Measurements from ENCODE around the gene CIITA. TPM values are rescaled to one million over a fixed set of nuclear protein-coding genes. Genes with fewer than 3 reads are reported as not detected.

The CIITA gene
- total RNA-seq, 1 donor from 2014 or later: 1.0 TPM

- Histone ChIP-seq H3K9me3 (ENCODE audit: control insufficient read depth in 3 of 3, low read length in 3 of 3) (no peaks in the 10 kb centered on the region), H3K27me3 (ENCODE audit: control insufficient read depth in 3 of 3, insufficient read depth in 3 of 3, low read length in 3 of 3) (peaks cover 0 to 6% (median 0%) of the 10 kb centered on the region in 3 donors), H3K27ac (ENCODE audit: low read depth, low read length) (no peak overlapping the region), H3K4me1 (ENCODE audit: control insufficient read depth in 3 of 3, insufficient read depth in 3 of 3, low read length in 3 of 3) (peaks cover 0 to 5% (median 3%) of the 10 kb centered on the region in 3 donors), H3K36me3 (ENCODE audit: control insufficient read depth in 3 of 3, insufficient read depth in 3 of 3, low read length in 3 of 3) (no peaks in the 10 kb centered on the region), H3K9ac (ENCODE audit: low read depth in 1 of 3, low read length in 3 of 3) (no peak overlapping the region), H3K4me3 (ENCODE audit: low read length in 3 of 3) (no peak overlapping the region)
Observed at GRCh38 chr16:10850478-10850850, 26.5 kb upstream of the CIITA start.

GRCh38 chr16:10851512-10851911 is 25.5 kb upstream of the CIITA start:
- H3K4me3 ChIP-seq (ENCODE audit: low read length in 3 of 3): no peak overlapping the region
- H3K9me3 ChIP-seq (ENCODE audit: control insufficient read depth in 3 of 3, low read length in 3 of 3): no peaks in the 10 kb centered on the region
- no peak overlapping the region for H3K27ac ChIP-seq (ENCODE audit: low read depth, low read length)
- no peaks in the 10 kb centered on the region for H3K36me3 ChIP-seq (ENCODE audit: control insufficient read depth in 3 of 3, insufficient read depth in 3 of 3, low read length in 3 of 3)
- H3K9ac ChIP-seq (ENCODE audit: low read depth in 1 of 3, low read length in 3 of 3): no peak overlapping the region
- peaks cover 0 to 6% (median 0%) of the 10 kb centered on the region in 3 donors for H3K27me3 ChIP-seq (ENCODE audit: control insufficient read depth in 3 of 3, insufficient read depth in 3 of 3, low read length in 3 of 3)
- peaks cover 0 to 5% (median 3%) of the 10 kb centered on the region in 3 donors for H3K4me1 ChIP-seq (ENCODE audit: control insufficient read depth in 3 of 3, insufficient read depth in 3 of 3, low read length in 3 of 3)

GRCh38 chr16:10852286-10852685 is 24.7 kb upstream of the CIITA start:
- H3K27ac ChIP-seq (ENCODE audit: low read depth, low read length): no peak overlapping the region
- no peaks in the 10 kb centered on the region for H3K36me3 ChIP-seq (ENCODE audit: control insufficient read depth in 3 of 3, insufficient read depth in 3 of 3, low read length in 3 of 3)
- H3K4me3 ChIP-seq (ENCODE audit: low read length in 3 of 3): no peak overlapping the region
- peaks cover 0 to under 1% (median 0%) of the 10 kb centered on the region in 3 donors for H3K4me1 ChIP-seq (ENCODE audit: control insufficient read depth in 3 of 3, insufficient read depth in 3 of 3, low read length in 3 of 3)
- H3K9ac ChIP-seq (ENCODE audit: low read depth in 1 of 3, low read length in 3 of 3): no peak overlapping the region
- no peaks in the 10 kb centered on the region for H3K9me3 ChIP-seq (ENCODE audit: control insufficient read depth in 3 of 3, low read length in 3 of 3)
- H3K27me3 ChIP-seq (ENCODE audit: control insufficient read depth in 3 of 3, insufficient read depth in 3 of 3, low read length in 3 of 3): no peaks in the 10 kb centered on the region

- H3K27me3 ChIP-seq (ENCODE audit: control insufficient read depth in 3 of 3, insufficient read depth in 3 of 3, low read length in 3 of 3): no peaks in the 10 kb centered on the region
- no peak overlapping the region for H3K4me3 ChIP-seq (ENCODE audit: low read length in 3 of 3)
- no peak overlapping the region for H3K27ac ChIP-seq (ENCODE audit: low read depth, low read length)
- no peaks in the 10 kb centered on the region for H3K4me1 ChIP-seq (ENCODE audit: control insufficient read depth in 3 of 3, insufficient read depth in 3 of 3, low read length in 3 of 3)
- no peak overlapping the region for H3K9ac ChIP-seq (ENCODE audit: low read depth in 1 of 3, low read length in 3 of 3)
- H3K9me3 ChIP-seq (ENCODE audit: control insufficient read depth in 3 of 3, low read length in 3 of 3): no peaks in the 10 kb centered on the region
- no peaks in the 10 kb centered on the region for H3K36me3 ChIP-seq (ENCODE audit: control insufficient read depth in 3 of 3, insufficient read depth in 3 of 3, low read length in 3 of 3)
Observed at GRCh38 chr16:10852948-10853347, 24.1 kb upstream of the CIITA start.

GRCh38 chr16:10856042-10856441 is 21.0 kb upstream of the CIITA start:
- H3K9me3 ChIP-seq (ENCODE audit: control insufficient read depth in 3 of 3, low read length in 3 of 3): no peaks in the 10 kb centered on the region
- no peaks in the 10 kb centered on the region for H3K4me1 ChIP-seq (ENCODE audit: control insufficient read depth in 3 of 3, insufficient read depth in 3 of 3, low read length in 3 of 3)
- H3K4me3 ChIP-seq (ENCODE audit: low read length in 3 of 3): no peak overlapping the region
- no peaks in the 10 kb centered on the region for H3K27me3 ChIP-seq (ENCODE audit: control insufficient read depth in 3 of 3, insufficient read depth in 3 of 3, low read length in 3 of 3)
- H3K9ac ChIP-seq (ENCODE audit: low read depth in 1 of 3, low read length in 3 of 3): no peak overlapping the region
- H3K27ac ChIP-seq (ENCODE audit: low read depth, low read length): no peak overlapping the region
- H3K36me3 ChIP-seq (ENCODE audit: control insufficient read depth in 3 of 3, insufficient read depth in 3 of 3, low read length in 3 of 3): no peaks in the 10 kb centered on the region

GRCh38 chr16:10858203-10858602 is 18.8 kb upstream of the CIITA start:
- no peaks in the 10 kb centered on the region for H3K27me3 ChIP-seq (ENCODE audit: control insufficient read depth in 3 of 3, insufficient read depth in 3 of 3, low read length in 3 of 3)
- H3K4me3 ChIP-seq (ENCODE audit: low read length in 3 of 3): no peak overlapping the region
- H3K9ac ChIP-seq (ENCODE audit: low read depth in 1 of 3, low read length in 3 of 3): no peak overlapping the region
- no peak overlapping the region for H3K27ac ChIP-seq (ENCODE audit: low read depth, low read length)
- no peaks in the 10 kb centered on the region for H3K36me3 ChIP-seq (ENCODE audit: control insufficient read depth in 3 of 3, insufficient read depth in 3 of 3, low read length in 3 of 3)
- no peaks in the 10 kb centered on the region for H3K9me3 ChIP-seq (ENCODE audit: control insufficient read depth in 3 of 3, low read length in 3 of 3)
- H3K4me1 ChIP-seq (ENCODE audit: control insufficient read depth in 3 of 3, insufficient read depth in 3 of 3, low read length in 3 of 3): no peaks in the 10 kb centered on the region

- H3K36me3 ChIP-seq (ENCODE audit: control insufficient read depth in 3 of 3, insufficient read depth in 3 of 3, low read length in 3 of 3): no peaks in the 10 kb centered on the region
- H3K4me3 ChIP-seq (ENCODE audit: low read length in 3 of 3): no peak overlapping the region
- no peaks in the 10 kb centered on the region for H3K27me3 ChIP-seq (ENCODE audit: control insufficient read depth in 3 of 3, insufficient read depth in 3 of 3, low read length in 3 of 3)
- H3K9me3 ChIP-seq (ENCODE audit: control insufficient read depth in 3 of 3, low read length in 3 of 3): no peaks in the 10 kb centered on the region
- H3K9ac ChIP-seq (ENCODE audit: low read depth in 1 of 3, low read length in 3 of 3): no peak overlapping the region
- no peak overlapping the region for H3K27ac ChIP-seq (ENCODE audit: low read depth, low read length)
- no peaks in the 10 kb centered on the region for H3K4me1 ChIP-seq (ENCODE audit: control insufficient read depth in 3 of 3, insufficient read depth in 3 of 3, low read length in 3 of 3)
Observed at GRCh38 chr16:10859020-10859419, 18.0 kb upstream of the CIITA start.

GRCh38 chr16:10859658-10860057 is 17.3 kb upstream of the CIITA start:
- H3K27ac ChIP-seq (ENCODE audit: low read depth, low read length): no peak overlapping the region
- H3K4me3 ChIP-seq (ENCODE audit: low read length in 3 of 3): no peak overlapping the region
- H3K27me3 ChIP-seq (ENCODE audit: control insufficient read depth in 3 of 3, insufficient read depth in 3 of 3, low read length in 3 of 3): no peaks in the 10 kb centered on the region
- H3K9ac ChIP-seq (ENCODE audit: low read depth in 1 of 3, low read length in 3 of 3): no peak overlapping the region
- H3K36me3 ChIP-seq (ENCODE audit: control insufficient read depth in 3 of 3, insufficient read depth in 3 of 3, low read length in 3 of 3): no peaks in the 10 kb centered on the region
- H3K9me3 ChIP-seq (ENCODE audit: control insufficient read depth in 3 of 3, low read length in 3 of 3): no peaks in the 10 kb centered on the region
- H3K4me1 ChIP-seq (ENCODE audit: control insufficient read depth in 3 of 3, insufficient read depth in 3 of 3, low read length in 3 of 3): no peaks in the 10 kb centered on the region

- H3K4me1 ChIP-seq (ENCODE audit: control insufficient read depth in 3 of 3, insufficient read depth in 3 of 3, low read length in 3 of 3): peaks cover 0 to 8% (median 2%) of the 10 kb centered on the region in 3 donors
- no peak overlapping the region for H3K27ac ChIP-seq (ENCODE audit: low read depth, low read length)
- no peak overlapping the region for H3K4me3 ChIP-seq (ENCODE audit: low read length in 3 of 3)
- no peaks in the 10 kb centered on the region for H3K9me3 ChIP-seq (ENCODE audit: control insufficient read depth in 3 of 3, low read length in 3 of 3)
- H3K9ac ChIP-seq (ENCODE audit: low read depth in 1 of 3, low read length in 3 of 3): no peak overlapping the region
- no peaks in the 10 kb centered on the region for H3K36me3 ChIP-seq (ENCODE audit: control insufficient read depth in 3 of 3, insufficient read depth in 3 of 3, low read length in 3 of 3)
- no peaks in the 10 kb centered on the region for H3K27me3 ChIP-seq (ENCODE audit: control insufficient read depth in 3 of 3, insufficient read depth in 3 of 3, low read length in 3 of 3)
Observed at GRCh38 chr16:10862438-10862837, 14.6 kb upstream of the CIITA start.

- Histone ChIP-seq H3K36me3 (ENCODE audit: control insufficient read depth in 3 of 3, insufficient read depth in 3 of 3, low read length in 3 of 3) (no peaks in the 10 kb centered on the region), H3K27me3 (ENCODE audit: control insufficient read depth in 3 of 3, insufficient read depth in 3 of 3, low read length in 3 of 3) (no peaks in the 10 kb centered on the region), H3K27ac (ENCODE audit: low read depth, low read length) (no peak overlapping the region), H3K4me1 (ENCODE audit: control insufficient read depth in 3 of 3, insufficient read depth in 3 of 3, low read length in 3 of 3) (peaks cover 19 to 27% (median 27%) of the 10 kb centered on the region in 3 donors), H3K9me3 (ENCODE audit: control insufficient read depth in 3 of 3, low read length in 3 of 3) (no peaks in the 10 kb centered on the region), H3K9ac (ENCODE audit: low read depth in 1 of 3, low read length in 3 of 3) (peak overlapping the region in 1 of 3 donors; percentile 16), H3K4me3 (ENCODE audit: low read length in 3 of 3) (no peak overlapping the region)
Observed at GRCh38 chr16:10865991-10866966, 10.7 kb upstream of the CIITA start.

All from skeletal muscle tissue (tissue), 4 donors.